ENCODE measurements around the gene SETD1A.

SETD1A gene

GRCh38 chr16:31007684-31008083, 50.1 kb downstream of the SETD1A start:
- Histone ChIP-seq H3K9me3 (no peaks in the 10 kb centered on the region), H3K4me3 (no peak overlapping the region), H3K27me3 (peaks cover 3 to 64% of the 10 kb centered on the region in 2 donors), H3K27ac (no peak overlapping the region), H3K4me1 (peaks cover 0 to 8% (median 3%) of the 10 kb centered on the region in 4 donors), H3K36me3 (no peaks in the 10 kb centered on the region)
- intact Hi-C loops (cut with DNase I; ENCODE audit: low total_unique reads) = no loop called here
- no peak for TF ChIP-seq CTCF (IDR thresholded peaks at IDR 0.05)
- DNase-seq = no peak

- Histone ChIP-seq H3K9me3 (no peaks in the 10 kb centered on the region), H3K36me3 (no peaks in the 10 kb centered on the region), H3K4me3 (no peak overlapping the region), H3K27me3 (peaks cover 3 to 67% of the 10 kb centered on the region in 2 donors), H3K27ac (no peak overlapping the region), H3K4me1 (peaks cover 0 to 8% (median 3%) of the 10 kb centered on the region in 4 donors)
- intact Hi-C loops (cut with DNase I; ENCODE audit: low total_unique reads) = no loop called here
- TF ChIP-seq CTCF (IDR thresholded peaks at IDR 0.05) = no peak
- DNase-seq = no peak
Measured at GRCh38 chr16:31008149-31008548, 50.6 kb downstream of the SETD1A start.

GRCh38 chr16:31008551-31008950, 51.0 kb downstream of the SETD1A start:
- no peak overlapping the region for H3K4me3 ChIP-seq
- H3K9me3 ChIP-seq = no peaks in the 10 kb centered on the region
- H3K27me3 ChIP-seq = peaks cover 3 to 68% of the 10 kb centered on the region in 2 donors
- no peak overlapping the region for H3K27ac ChIP-seq
- no peak for DNase-seq
- no peak for TF ChIP-seq CTCF (IDR thresholded peaks at IDR 0.05)
- H3K4me1 ChIP-seq = peaks cover 0 to 8% (median 3%) of the 10 kb centered on the region in 4 donors
- intact Hi-C loops (cut with DNase I; ENCODE audit: low total_unique reads) = no loop called here
- H3K36me3 ChIP-seq = no peaks in the 10 kb centered on the region

GRCh38 chr16:31009120-31009519, 51.6 kb downstream of the SETD1A start:
- H3K36me3 ChIP-seq = no peaks in the 10 kb centered on the region
- intact Hi-C loops (cut with DNase I; ENCODE audit: low total_unique reads) = no loop called here
- no peaks in the 10 kb centered on the region for H3K9me3 ChIP-seq
- no peak overlapping the region for H3K4me3 ChIP-seq
- DNase-seq = no peak
- no peak for TF ChIP-seq CTCF (IDR thresholded peaks at IDR 0.05)
- H3K4me1 ChIP-seq = peaks cover 0 to 8% (median 3%) of the 10 kb centered on the region in 4 donors
- peaks cover 3 to 72% of the 10 kb centered on the region in 2 donors for H3K27me3 ChIP-seq
- H3K27ac ChIP-seq = no peak overlapping the region

- H3K27ac ChIP-seq = no peak overlapping the region
- no peak for DNase-seq
- intact Hi-C loops (cut with DNase I; ENCODE audit: low total_unique reads) = no loop called here
- H3K4me1 ChIP-seq = peaks cover 0 to 8% (median 3%) of the 10 kb centered on the region in 4 donors
- peaks cover 3 to 75% of the 10 kb centered on the region in 2 donors for H3K27me3 ChIP-seq
- no peak overlapping the region for H3K4me3 ChIP-seq
- H3K36me3 ChIP-seq = no peaks in the 10 kb centered on the region
- no peaks in the 10 kb centered on the region for H3K9me3 ChIP-seq
- TF ChIP-seq CTCF (IDR thresholded peaks at IDR 0.05) = no peak
Measured at GRCh38 chr16:31009894-31010584, 52.5 kb downstream of the SETD1A start.

All from tibial artery (tissue), 4 donors.